ENCODE measurements around the gene EIF5B. TPM values are rescaled to one million over a fixed set of nuclear protein-coding genes. Genes with fewer than 3 reads are reported as not detected.

The EIF5B gene
- total and polyA plus RNA-seq, 2 experiments from 2014 or later = 18.3 to 19.1 TPM

GRCh38 chr2:99420031-99420430, 82.8 kb downstream of the EIF5B start:
- H3K27me3 ChIP-seq = no peaks in the 10 kb centered on the region
- 100% methylated on average over 1 of the region's 1 CpG for WGBS (ENCODE audit: low lambda C conversion rate, missing lambda C conversion rate)
- H3K9me2 ChIP-seq (replicated peaks; ENCODE audit: insufficient read depth) = no peaks in the 10 kb centered on the region
- H3K36me3 ChIP-seq (replicated peaks; ENCODE audit: insufficient read depth, low read depth) = no peaks in the 10 kb centered on the region
- H3K27ac ChIP-seq = no peak overlapping the region
- no peaks in the 10 kb centered on the region for H3K9me3 ChIP-seq (ENCODE audit: low read depth)
- TF ChIP-seq CTCF (IDR thresholded peaks at IDR 0.05; ENCODE audit: poor library complexity) = no peak
- TF ChIP-seq EZH2phosphoT487 (IDR thresholded peaks at IDR 0.05; ENCODE audit: low read depth, severe bottlenecking, unreplicated experiment) = no peak
- no peak for TF ChIP-seq EZH2 (IDR thresholded peaks at IDR 0.05; ENCODE audit: borderline replicate concordance)
- no peaks in the 10 kb centered on the region for H4K20me1 ChIP-seq (ENCODE audit: insufficient read depth, poor library complexity, severe bottlenecking)
- no peak for DNase-seq (ENCODE audit: low spot score)
- no peaks in the 10 kb centered on the region for H3K4me1 ChIP-seq (ENCODE audit: insufficient read depth)
- no peak overlapping the region for H3K4me3 ChIP-seq
- no peaks in the 10 kb centered on the region for H3K79me2 ChIP-seq
- no peak overlapping the region for H2AFZ ChIP-seq
- no peak overlapping the region for H3K4me2 ChIP-seq

GRCh38 chr2:99420751-99421299, 83.6 kb downstream of the EIF5B start:
- Histone ChIP-seq H3K9me2 (replicated peaks; ENCODE audit: insufficient read depth) (no peaks in the 10 kb centered on the region), H2AFZ (no peak overlapping the region), H3K36me3 (replicated peaks; ENCODE audit: insufficient read depth, low read depth) (no peaks in the 10 kb centered on the region), H3K4me2 (no peak overlapping the region), H3K79me2 (no peaks in the 10 kb centered on the region), H3K4me3 (no peak overlapping the region), H3K27me3 (no peaks in the 10 kb centered on the region), H3K27ac (no peak overlapping the region), H3K9me3 (ENCODE audit: low read depth) (no peaks in the 10 kb centered on the region), H4K20me1 (ENCODE audit: insufficient read depth, poor library complexity, severe bottlenecking) (no peaks in the 10 kb centered on the region), H3K4me1 (ENCODE audit: insufficient read depth) (no peaks in the 10 kb centered on the region)
- DNase-seq (ENCODE audit: low spot score) = no peak
- WGBS (ENCODE audit: low lambda C conversion rate, missing lambda C conversion rate) = 74% methylated on average over 5 of the region's 5 CpGs
- TF ChIP-seq EZH2 (IDR thresholded peaks at IDR 0.05; ENCODE audit: borderline replicate concordance) = no peak
- TF ChIP-seq CTCF (IDR thresholded peaks at IDR 0.05; ENCODE audit: poor library complexity) = no peak
- TF ChIP-seq EZH2phosphoT487 (IDR thresholded peaks at IDR 0.05; ENCODE audit: low read depth, severe bottlenecking, unreplicated experiment) = no peak

GRCh38 chr2:99421469-99421868, 84.3 kb downstream of the EIF5B start:
- no peak overlapping the region for H3K27ac ChIP-seq
- H3K36me3 ChIP-seq (replicated peaks; ENCODE audit: insufficient read depth, low read depth) = no peaks in the 10 kb centered on the region
- no peak overlapping the region for H3K4me3 ChIP-seq
- H4K20me1 ChIP-seq (ENCODE audit: insufficient read depth, poor library complexity, severe bottlenecking) = no peaks in the 10 kb centered on the region
- no peaks in the 10 kb centered on the region for H3K9me2 ChIP-seq (replicated peaks; ENCODE audit: insufficient read depth)
- H2AFZ ChIP-seq = no peak overlapping the region
- H3K4me1 ChIP-seq (ENCODE audit: insufficient read depth) = no peaks in the 10 kb centered on the region
- no peaks in the 10 kb centered on the region for H3K9me3 ChIP-seq (ENCODE audit: low read depth)
- no peak for DNase-seq (ENCODE audit: low spot score)
- H3K27me3 ChIP-seq = no peaks in the 10 kb centered on the region
- TF ChIP-seq EZH2 (IDR thresholded peaks at IDR 0.05; ENCODE audit: borderline replicate concordance) = no peak
- no peak for TF ChIP-seq CTCF (IDR thresholded peaks at IDR 0.05; ENCODE audit: poor library complexity)
- TF ChIP-seq EZH2phosphoT487 (IDR thresholded peaks at IDR 0.05; ENCODE audit: low read depth, severe bottlenecking, unreplicated experiment) = no peak
- H3K79me2 ChIP-seq = no peaks in the 10 kb centered on the region
- no peak overlapping the region for H3K4me2 ChIP-seq
- WGBS (ENCODE audit: low lambda C conversion rate, missing lambda C conversion rate) = 89% methylated on average over 5 of the region's 5 CpGs

All from hepatocyte (in vitro differentiated cells).